WI38 (cell line): Measurements from ENCODE around the gene ZNF143.
"Not testable (repeated sequence)": the region's sequence is repeated elsewhere in the genome, so short reads cannot be mapped to it uniquely, and the experiment has no call there.

Source experiments
- H3K4me3 ChIP-seq: 2 replicates; pipeline ENCODE4 v1.5.1; 2011; ENCODE audit warnings: low read depth, mild to moderate bottlenecking, control low read depth, low read length
- CTCF ChIP-seq: IDR thresholded peaks from 2 replicates; pipeline ENCODE4 v1.5.1; 2012; ENCODE audit warnings: low read depth, mild to moderate bottlenecking, control low read depth, low read length

ZNF143 gene

DNA sequence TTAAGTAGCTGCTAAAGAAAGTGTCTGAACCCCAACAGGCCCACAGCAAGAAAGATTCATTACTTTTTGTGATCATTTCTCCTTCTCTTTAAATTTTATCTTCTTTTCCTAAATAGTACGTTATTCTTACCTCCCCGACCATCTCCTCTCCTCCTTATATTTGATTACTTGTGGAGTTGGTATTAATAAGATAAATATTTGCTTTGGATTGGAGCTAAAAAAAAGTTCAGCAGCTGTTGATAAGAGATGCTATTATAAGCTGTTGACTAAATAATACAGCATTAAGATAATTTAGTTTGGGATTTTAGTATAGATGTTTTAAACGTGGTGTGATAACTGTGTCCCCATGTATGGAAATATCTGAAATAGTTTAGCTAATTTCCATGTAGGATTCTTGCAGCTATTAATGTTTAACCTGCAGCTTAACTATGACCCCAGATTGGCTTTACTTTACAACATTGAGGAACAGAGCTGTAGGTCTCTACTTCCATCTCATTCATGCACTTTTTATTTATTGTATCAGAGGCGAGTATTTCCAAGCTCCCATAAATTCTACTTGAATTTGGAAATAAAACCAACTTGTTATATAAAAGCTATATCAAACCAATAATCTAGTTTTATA lies 37.8 kb downstream of the ZNF143 start:
- TF ChIP-seq CTCF, result no peak
- H3K4me3 ChIP-seq, result no peak overlapping the region

DNA sequence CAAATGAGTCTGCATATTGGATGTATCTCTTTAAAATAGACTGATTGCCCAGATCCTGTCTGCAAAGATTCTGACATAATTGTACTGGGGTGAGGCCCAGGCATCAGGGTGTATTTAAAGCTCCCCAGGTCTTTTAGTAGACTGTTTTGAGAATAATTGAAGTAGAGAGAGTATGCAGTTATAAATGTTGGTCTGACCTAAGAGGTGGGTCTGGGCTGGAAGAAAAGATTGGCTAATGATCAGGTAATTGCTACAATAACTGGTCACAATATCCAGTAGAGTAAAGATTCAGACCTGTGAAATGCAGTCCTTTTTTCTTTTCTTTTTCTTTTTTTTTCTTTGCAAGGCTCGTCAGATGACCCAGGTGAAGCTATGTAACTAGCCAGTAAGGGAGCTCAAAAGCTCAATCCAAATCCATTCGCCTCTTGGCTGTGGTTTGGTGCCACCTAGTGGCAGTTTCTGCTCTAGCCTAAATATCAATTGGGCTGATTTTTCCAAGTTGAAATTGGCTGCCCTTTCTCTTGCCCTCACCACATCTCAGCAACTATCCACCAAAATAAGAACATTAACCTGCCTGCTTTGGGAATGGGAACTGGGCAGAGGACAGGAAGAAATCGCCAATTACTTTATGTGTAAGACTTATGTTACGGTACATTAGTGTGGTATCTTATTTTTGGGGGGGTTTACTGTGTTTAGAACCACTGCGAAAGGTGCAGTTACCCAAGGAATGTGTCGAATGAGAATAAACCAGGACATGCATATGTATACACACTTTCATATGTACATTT lies 45.9 kb downstream of the ZNF143 start:
- peak; percentile 82 for TF ChIP-seq CTCF
- H3K4me3 ChIP-seq, result no peak overlapping the region

DNA sequence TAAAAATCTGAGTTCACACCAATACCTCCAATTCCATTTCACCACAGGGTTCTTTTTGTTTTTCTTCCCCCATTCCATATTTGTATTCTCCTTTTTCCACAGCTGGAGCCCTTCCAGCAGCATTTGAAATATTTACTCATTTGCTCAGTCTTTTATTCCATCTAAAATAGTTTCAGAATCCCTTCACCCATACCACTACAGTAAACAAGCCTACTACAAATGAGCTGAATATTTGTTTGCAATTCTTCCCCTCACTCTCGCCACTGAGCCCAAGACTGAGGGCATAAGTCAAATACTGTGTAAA lies 46.4 kb downstream of the ZNF143 start:
- no peak overlapping the region for H3K4me3 ChIP-seq
- no peak for TF ChIP-seq CTCF

DNA sequence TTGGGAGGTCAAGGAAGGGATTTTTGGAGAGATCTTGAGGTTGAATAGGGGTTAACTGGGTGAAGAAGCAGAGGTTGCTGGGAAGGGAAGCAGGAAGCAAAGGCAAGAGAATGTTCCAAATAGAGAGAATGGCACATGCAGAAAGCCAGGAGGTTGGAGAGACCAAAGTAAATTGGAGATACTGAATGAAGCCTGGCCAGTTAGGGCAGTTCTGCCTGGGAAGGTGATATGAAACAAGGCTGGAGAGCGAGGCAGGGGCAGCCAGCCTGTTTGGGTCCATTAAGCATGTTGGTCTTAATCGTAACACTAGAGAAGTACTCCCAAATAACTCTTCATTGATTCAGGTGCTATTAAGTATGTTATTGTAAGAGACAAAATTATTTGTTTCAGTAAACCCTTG lies 48.2 kb downstream of the ZNF143 start:
- H3K4me3 ChIP-seq, result no peak overlapping the region
- no peak for TF ChIP-seq CTCF

- no peak overlapping the region for H3K4me3 ChIP-seq
- no peak for TF ChIP-seq CTCF
These were observed 51.7 kb downstream of the ZNF143 start for GRCh38 chr11:9512370-9513019.

- H3K4me3 ChIP-seq, result not testable (repeated sequence)
These were observed 53.8 kb downstream of the ZNF143 start for GRCh38 chr11:9514576-9514975.

DNA sequence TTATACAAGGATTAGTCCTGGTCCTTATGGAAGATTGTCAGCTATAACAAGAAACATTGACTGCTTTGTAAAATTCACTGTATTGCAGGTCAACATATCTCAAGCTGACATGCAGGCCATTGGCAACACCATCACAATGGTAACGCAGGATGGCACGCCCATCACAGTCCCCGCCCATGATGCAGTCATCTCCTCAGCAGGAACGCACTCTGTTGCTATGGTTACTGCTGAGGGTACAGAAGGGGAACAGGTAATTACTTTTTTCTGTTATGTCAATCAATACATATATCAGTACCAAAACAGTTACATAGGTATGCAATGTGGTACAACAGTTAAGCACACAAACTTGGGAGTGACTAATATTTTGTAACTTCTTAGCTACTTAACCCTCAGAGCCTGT lies 55.3 kb downstream of the ZNF143 start:
- no peak overlapping the region for H3K4me3 ChIP-seq
- no peak for TF ChIP-seq CTCF
